A549 (cell line): ENCODE measurements around the gene ANTKMT. TPM values are rescaled to one million over a fixed set of nuclear protein-coding genes. Genes with fewer than 3 reads are reported as not detected.

ENCODE experiments used
- ATAC-seq, 2 experiments: fragments of 200-7000 bp in 1 of 2; fragments of >200 bp in 1 of 2; cut with Nextera tagmentation in 1 of 2; cut with Tn5 transposase in 1 of 2; 3 replicates each; pipeline versions ENCODE4 v1.8.0 to v1.9.1; 2018 to 2020; ENCODE audit warnings: mild to moderate bottlenecking in 1 of 2, moderate library complexity in 1 of 2
- CTCF ChIA-PET: fragments of 300-600 bp; sonication (Branson Sonifier 250); formaldehyde crosslinking; extraction: SDS; loops from one replicate; lab custom pipeline; 2021; ENCODE audit warnings: antibody characterized with exemption, inconsistent platforms; lab: Yijun Ruan, JAX
- POLR2A ChIA-PET: fragments of 350-600 bp; formaldehyde crosslinking; extraction: SDS; loops from one replicate; lab custom pipeline; 2021; ENCODE audit warnings: antibody characterized with exemption, inconsistent platforms; lab: Yijun Ruan, JAX
- DNase-seq, 2 experiments: peaks; one replicate each; pipeline versions ENCODE4 v3.0.0 to v3.0.0-alpha.2; 2011 to 2016; ENCODE audit warnings: low read depth in 1 of 2, low spot score in 1 of 2
- FAIRE-seq: peaks from 2 replicates; lab custom pipeline; 2011; peaks lifted over from hg19 to GRCh38; lab: Jason Lieb, UNC
- H3K27ac ChIP-seq, 2 experiments: fragments of >200 bp; sonication (Bioruptor Twin); formaldehyde crosslinking; 3 replicates each; pipeline ENCODE4 v1.5.1; 2016 to 2017
- H3K4me1 ChIP-seq: fragments of >200 bp; sonication (Bioruptor Twin); formaldehyde crosslinking; 3 replicates; pipeline ENCODE4 v1.6.1; 2016
- H3K4me2 ChIP-seq: fragments of >200 bp; sonication (Bioruptor Twin); formaldehyde crosslinking; 3 replicates; pipeline ENCODE4 v1.6.1; 2016
- H3K4me3 ChIP-seq: fragments of >200 bp; sonication (Bioruptor Twin); formaldehyde crosslinking; 3 replicates; pipeline ENCODE4 v1.5.1; 2016
- H3K9me3 ChIP-seq: fragments of >200 bp; sonication (Bioruptor Twin); formaldehyde crosslinking; 3 replicates; pipeline ENCODE4 v1.6.1; 2016
- BCL3 ChIP-seq: fragments of >200 bp; sonication (Bioruptor Twin); formaldehyde crosslinking; IDR thresholded peaks from 3 replicates; pipeline ENCODE4 v1.6.1; 2016
- CBX2 ChIP-seq: fragments of 200-600 bp; sonication (generic); IDR thresholded peaks from 2 replicates; pipeline ENCODE4 v1.6.1; 2016; ENCODE audit warnings: low read depth, mild to moderate bottlenecking, borderline replicate concordance
- CTCF ChIP-seq: fragments of >200 bp; sonication (Bioruptor Twin); formaldehyde crosslinking; IDR thresholded peaks from 3 replicates; pipeline ENCODE4 v1.5.1; 2016
- FOSB ChIP-seq: fragments of 250-450 bp; sonication (Bioruptor Pico); IDR thresholded peaks from 2 replicates; pipeline ENCODE4 v1.5.0; 2020; ENCODE audit warnings: mild to moderate bottlenecking, moderate library complexity
- JUN ChIP-seq, 2 experiments: fragments of >200 bp; sonication (Bioruptor Twin); formaldehyde crosslinking; IDR thresholded peaks; 2 replicates in 1 of 2; 3 replicates in 1 of 2; pipeline ENCODE4 v1.6.1; 2016 to 2017
- KDM1A ChIP-seq: fragments of 200-600 bp; sonication (generic); IDR thresholded peaks from 2 replicates; pipeline ENCODE4 v1.6.1; 2016; ENCODE audit warnings: low read depth, mild to moderate bottlenecking
- MAX ChIP-seq: IDR thresholded peaks from 2 replicates; pipeline ENCODE4 v1.6.1; 2012
- NFE2L2 ChIP-seq: fragments of 150-350 bp; conservative IDR thresholded peaks from 2 replicates; pipeline ENCODE4 v1.6.1; 2014; ENCODE audit warnings: low read length
- PBX3 ChIP-seq: IDR thresholded peaks from 2 replicates; pipeline ENCODE4 v1.6.1; 2012
- POLR2A ChIP-seq: IDR thresholded peaks from 2 replicates; pipeline ENCODE4 v1.6.1; 2012; ENCODE audit warnings: mild to moderate bottlenecking, low read length
- SMC3 ChIP-seq: fragments of >200 bp; sonication (Bioruptor Twin); formaldehyde crosslinking; IDR thresholded peaks from 3 replicates; pipeline ENCODE4 v1.6.1; 2018; ENCODE audit warnings: inconsistent platforms
- ZC3H11A ChIP-seq: fragments of 450-650 bp; IDR thresholded peaks from 2 replicates; pipeline ENCODE4 v1.6.1; 2014; ENCODE audit warnings: antibody characterized with exemption, mild to moderate bottlenecking
- ZFP36 ChIP-seq: fragments of 450-650 bp; IDR thresholded peaks from 2 replicates; pipeline ENCODE4 v1.6.1; 2014; ENCODE audit warnings: borderline replicate concordance; ENCODE audit not compliant: partially characterized antibody
- ZNF302 ChIP-seq: fragments of 250-450 bp; sonication (Bioruptor Pico); IDR thresholded peaks from 2 replicates; pipeline ENCODE4 v1.9.0; 2021; ENCODE audit warnings: inconsistent platforms, mild to moderate bottlenecking, moderate library complexity
- WGBS: methylation state at CpG from one replicate; pipeline ENCODE4 v1.1.6; 2017; ENCODE audit errors: missing lambda C conversion rate; 5-methylcytosine and 5-hydroxymethylcytosine counted together
- polyA plus RNA-seq, 4 experiments: library from polyadenylated mRNA; depleted of rRNA in 3 of 4; stranded (reverse); fragments of >200 nt; fragmentation: RNase III in 1 of 4; extraction: RNeasy Plus Mini Kit Qiagen cat#74134 plus additional on column Dnase treatment in 1 of 4; gene quantifications; 2 replicates in 3 of 4; 3 replicates in 1 of 4; pipeline ENCODE4 v1.2.3, GENCODE V29; 2011 to 2017

ANTKMT gene
- polyA plus RNA-seq, 2 of the 4 experiments (the other 2 are of a cell fraction), result 11.9 to 55.8 TPM

- peak overlapping the region in 1 of 2 experiments; percentile 84; a peak in 3 of 6 replicates for H3K27ac ChIP-seq
- no peak overlapping the region for H3K4me3 ChIP-seq
- no peaks in the 10 kb centered on the region for H3K9me3 ChIP-seq
- peaks cover 24% of the 10 kb centered on the region for H3K4me1 ChIP-seq
- ATAC-seq (no peak), FAIRE-seq (no peak), DNase-seq (no peak)
- WGBS, result 77% methylated on average over 12 of the region's 22 CpGs
- ChIA-PET POLR2A (interaction anchor here (1.2 to 1.3 kb wide), 2 partner anchors 14 to 25 kb away, joined by 3 to 6 read pairs; partner anchors contain the start of gene WDR90), CTCF (interaction anchor here (1.4 to 2.6 kb wide), 2 partner anchors 8 to 13 kb away, joined by 10 to 21 read pairs; partner anchors contain the start of gene RHOT2)
- H3K4me2 ChIP-seq, result peak overlapping the region; percentile 98
- TF ChIP-seq ZC3H11A, result no peak
- TF ChIP-seq SMC3, result no peak
- TF ChIP-seq CTCF, result no peak
- no peak for TF ChIP-seq CBX2
- TF ChIP-seq NFE2L2, result no peak
- no peak for TF ChIP-seq BCL3
- TF ChIP-seq ZNF302, result no peak
- TF ChIP-seq FOSB (CRISPR knock-in tag), result no peak
Observed at GRCh38 chr16:674214-674881, 46.6 kb upstream of the ANTKMT start.

GRCh38 chr16:674968-675883 is 45.7 kb upstream of the ANTKMT start, which contains the start of gene RHBDL1:
TSS of gene RHBDL1 (plus strand) at chr16:675671. CDS start at chr16:675791, 120 bp downstream.
- H3K4me3 ChIP-seq, result peak within 1 kb of the TSS; percentile 50
- no peaks in the 10 kb centered on the region for H3K9me3 ChIP-seq
- ATAC-seq (peak in 1 of 2 experiments; percentile 15; a peak in 2 of 6 replicates), DNase-seq (peak in 1 of 2 experiments; percentile 66), FAIRE-seq (no peak)
- H3K4me2 ChIP-seq, result peak within 1 kb of the TSS; percentile 98
- ChIA-PET CTCF (interaction anchor here (1.0 to 2.6 kb wide), 6 partner anchors 9 to 82 kb away, joined by 3 to 21 read pairs (median 6); partner anchors contain the start of gene RHOT2), POLR2A (interaction anchor here (1.2 to 1.3 kb wide), 2 partner anchors 15 to 26 kb away, joined by 3 to 6 read pairs; partner anchors contain the start of gene WDR90)
- TF ChIP-seq POLR2A (no peak), KDM1A (peak; percentile 41; the same call in 1 of the 2 replicates), ZFP36 (peak; percentile 100), PBX3 (peak; percentile 45; the same call in 1 of the 2 replicates), MAX (peak; percentile 1; the same call in 1 of the 2 replicates), JUN (IDR thresholded peaks at IDR 0.05) (peak in 1 of 2 experiments; percentile 34; a peak in 1 of 5 replicates)
- peaks cover 25% of the 10 kb centered on the region for H3K4me1 ChIP-seq
- 7% methylated on average over 39 of the region's 73 CpGs for WGBS
- peak within 1 kb of the TSS; percentile 63 to 84 for H3K27ac ChIP-seq
